ENCODE measurements around the gene SUCLA2. TPM values are rescaled to one million over a fixed set of nuclear protein-coding genes. Genes with fewer than 3 reads are reported as not detected.
A peak's percentile ranks its signal among the peaks of the same experiment; 100 is the strongest.

Gene SUCLA2
- total RNA-seq, 1 donor: 59.2 TPM

DNA sequence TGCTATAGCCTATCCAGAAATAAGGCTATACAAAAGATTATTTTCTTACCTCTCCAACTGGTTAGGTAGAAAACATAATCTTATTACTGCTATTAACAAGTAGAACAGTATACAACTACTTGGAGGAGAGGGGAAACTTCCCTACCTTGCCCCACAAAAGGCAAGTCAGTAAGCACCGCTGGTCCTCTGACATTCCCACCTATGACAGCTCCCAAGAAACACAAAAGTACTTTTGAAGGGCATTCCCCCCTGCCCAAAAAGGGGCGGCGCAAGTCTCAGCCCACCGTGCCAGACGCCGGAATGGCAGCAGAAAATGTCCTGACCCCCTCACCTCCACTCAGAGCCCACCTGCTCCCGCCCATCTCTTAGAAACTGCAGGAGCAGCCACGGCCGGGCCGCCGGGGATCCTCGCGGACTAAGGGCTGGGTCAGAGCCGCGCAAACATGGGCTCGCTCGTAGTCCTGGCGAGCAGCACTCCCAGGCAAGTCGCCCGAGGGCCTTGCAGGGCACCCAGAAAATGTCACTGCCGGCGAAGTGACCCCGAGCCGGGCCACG is 437 bp downstream of the SUCLA2 start:
- no peak for DNase-seq (ENCODE audit: low read depth)
- TF ChIP-seq, protein P1, sequence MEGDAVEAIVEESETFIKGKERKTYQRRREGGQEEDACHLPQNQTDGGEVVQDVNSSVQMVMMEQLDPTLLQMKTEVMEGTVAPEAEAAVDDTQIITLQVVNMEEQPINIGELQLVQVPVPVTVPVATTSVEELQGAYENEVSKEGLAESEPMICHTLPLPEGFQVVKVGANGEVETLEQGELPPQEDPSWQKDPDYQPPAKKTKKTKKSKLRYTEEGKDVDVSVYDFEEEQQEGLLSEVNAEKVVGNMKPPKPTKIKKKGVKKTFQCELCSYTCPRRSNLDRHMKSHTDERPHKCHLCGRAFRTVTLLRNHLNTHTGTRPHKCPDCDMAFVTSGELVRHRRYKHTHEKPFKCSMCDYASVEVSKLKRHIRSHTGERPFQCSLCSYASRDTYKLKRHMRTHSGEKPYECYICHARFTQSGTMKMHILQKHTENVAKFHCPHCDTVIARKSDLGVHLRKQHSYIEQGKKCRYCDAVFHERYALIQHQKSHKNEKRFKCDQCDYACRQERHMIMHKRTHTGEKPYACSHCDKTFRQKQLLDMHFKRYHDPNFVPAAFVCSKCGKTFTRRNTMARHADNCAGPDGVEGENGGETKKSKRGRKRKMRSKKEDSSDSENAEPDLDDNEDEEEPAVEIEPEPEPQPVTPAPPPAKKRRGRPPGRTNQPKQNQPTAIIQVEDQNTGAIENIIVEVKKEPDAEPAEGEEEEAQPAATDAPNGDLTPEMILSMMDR (IDR thresholded peaks at IDR 0.05; ENCODE audit: insufficient read depth, low read depth, low read length): no peak

DNA sequence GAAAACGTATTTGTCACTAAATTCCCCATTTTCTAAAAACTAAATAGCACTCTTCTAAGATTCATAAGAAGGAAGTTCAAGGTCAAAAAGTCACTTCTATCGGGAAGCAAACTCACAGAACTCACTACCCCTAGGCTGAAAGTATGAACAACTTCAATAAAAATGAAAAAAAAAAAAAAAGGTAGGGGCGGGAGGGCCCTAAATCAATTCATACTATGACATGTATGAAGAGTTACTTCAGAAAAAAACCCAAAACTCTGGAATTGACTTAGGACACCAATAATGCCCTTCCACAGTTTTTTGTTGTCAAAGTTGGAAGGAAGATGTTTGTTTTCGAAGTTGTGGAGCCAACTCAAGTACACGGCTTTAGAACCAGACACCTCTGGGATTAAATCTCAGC is 1.1 kb downstream of the SUCLA2 start:
- H3K4me3 ChIP-seq (ENCODE audit: low read depth, low read length): peak overlapping the region; percentile 99
- TF ChIP-seq, protein P1 (IDR thresholded peaks at IDR 0.05; ENCODE audit: insufficient read depth, low read depth, low read length): no peak
- no peak for DNase-seq (ENCODE audit: low read depth)

More for the DNA sequence above, 437 bp downstream of the SUCLA2 start:
- H3K4me3 ChIP-seq (ENCODE audit: low read depth, low read length): peak overlapping the region; percentile 99

DNA sequence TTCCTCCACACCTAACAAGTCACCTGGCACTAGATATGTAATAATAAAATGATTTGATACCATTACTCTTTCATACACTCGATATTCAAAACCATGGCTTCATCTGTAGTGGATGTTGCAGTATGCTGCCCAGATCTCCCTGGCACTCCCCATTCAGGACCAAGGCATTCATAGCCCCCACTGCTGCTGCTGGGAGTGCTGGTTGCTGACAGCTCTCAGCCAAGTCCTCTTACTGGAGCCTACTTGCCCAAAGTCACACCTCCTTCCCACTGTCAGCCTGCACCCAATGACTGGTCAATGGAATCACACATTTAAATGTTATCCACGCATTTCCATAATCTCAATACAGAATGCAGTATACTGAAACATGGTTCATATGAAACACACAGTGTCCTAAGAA is 3.7 kb downstream of the SUCLA2 start:
- TF ChIP-seq, protein P1 (IDR thresholded peaks at IDR 0.05; ENCODE audit: insufficient read depth, low read depth, low read length): no peak
- no peak overlapping the region for H3K4me3 ChIP-seq (ENCODE audit: low read depth, low read length)
- no peak for DNase-seq (ENCODE audit: low read depth)

DNA sequence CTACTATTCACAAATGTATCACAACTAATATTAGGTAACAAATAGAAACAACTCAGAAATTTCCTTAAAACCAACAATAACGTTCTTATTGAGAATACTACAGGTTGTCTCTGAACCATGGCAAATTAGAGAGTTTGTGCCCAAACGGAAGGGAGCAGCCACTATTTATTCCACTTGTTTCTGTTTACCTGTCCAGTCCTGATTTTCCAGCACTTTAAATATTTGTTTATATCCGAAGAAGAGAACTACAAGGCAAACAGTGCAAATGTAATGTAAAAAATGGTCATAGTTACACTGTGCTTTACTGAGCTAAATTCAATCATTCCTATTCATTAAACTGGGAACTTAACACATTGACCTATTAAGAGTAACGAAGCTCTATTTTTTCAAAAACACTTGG is 9.2 kb downstream of the SUCLA2 start:
- TF ChIP-seq, protein P1 (IDR thresholded peaks at IDR 0.05; ENCODE audit: insufficient read depth, low read depth, low read length): no peak
- H3K4me3 ChIP-seq (ENCODE audit: low read depth, low read length): no peak overlapping the region
- DNase-seq (ENCODE audit: low read depth): no peak

DNA sequence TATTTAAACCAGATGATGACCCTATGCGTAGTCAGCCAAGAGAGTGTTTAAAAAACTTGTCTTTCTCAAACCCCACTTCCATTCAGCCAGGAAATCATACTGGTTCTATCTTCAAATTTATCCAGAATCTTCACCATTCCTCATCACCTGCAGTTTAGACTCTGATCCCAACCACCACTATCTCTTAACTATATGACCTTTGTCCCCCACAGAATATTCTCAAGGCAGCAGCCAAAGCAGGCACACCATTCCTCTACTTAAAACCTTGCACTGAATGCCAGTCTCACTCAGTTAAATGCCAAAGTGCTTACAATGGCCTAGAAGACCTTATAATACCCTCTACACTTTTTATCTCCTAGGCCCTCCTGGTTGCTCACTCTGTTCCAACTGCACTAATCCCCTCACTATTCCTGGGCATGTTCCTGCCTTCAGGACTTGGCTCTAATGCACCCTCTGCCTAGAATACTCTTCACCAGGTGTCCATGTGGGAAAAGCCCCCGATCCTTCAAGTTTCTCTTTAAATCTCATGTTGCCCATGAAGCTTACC is 10.1 kb downstream of the SUCLA2 start:
- no peak for DNase-seq (ENCODE audit: low read depth)
- H3K4me3 ChIP-seq (ENCODE audit: low read depth, low read length): no peak overlapping the region
- TF ChIP-seq, protein P1 (IDR thresholded peaks at IDR 0.05; ENCODE audit: insufficient read depth, low read depth, low read length): no peak

DNA sequence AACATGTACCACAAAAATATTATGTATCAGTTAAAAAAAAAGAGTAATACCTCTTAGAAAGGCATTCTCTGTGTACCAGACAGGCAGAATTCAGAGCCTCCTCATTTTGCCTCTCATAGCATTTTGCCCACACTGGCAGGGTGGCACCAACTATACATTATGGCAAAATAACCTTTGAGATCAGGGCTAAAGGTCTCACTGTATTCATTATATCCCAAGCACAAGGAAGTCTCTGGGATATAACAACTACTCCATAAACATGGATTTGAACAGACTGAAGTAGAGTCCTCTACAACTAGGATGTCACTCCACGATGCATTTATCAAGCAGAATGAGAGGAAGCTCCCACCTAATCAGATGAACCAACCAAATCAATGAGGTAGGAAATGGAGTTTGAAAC is 10.6 kb downstream of the SUCLA2 start:
- no peak for DNase-seq (ENCODE audit: low read depth)
- TF ChIP-seq, protein P1 (IDR thresholded peaks at IDR 0.05; ENCODE audit: insufficient read depth, low read depth, low read length): no peak
- H3K4me3 ChIP-seq (ENCODE audit: low read depth, low read length): no peak overlapping the region

DNA sequence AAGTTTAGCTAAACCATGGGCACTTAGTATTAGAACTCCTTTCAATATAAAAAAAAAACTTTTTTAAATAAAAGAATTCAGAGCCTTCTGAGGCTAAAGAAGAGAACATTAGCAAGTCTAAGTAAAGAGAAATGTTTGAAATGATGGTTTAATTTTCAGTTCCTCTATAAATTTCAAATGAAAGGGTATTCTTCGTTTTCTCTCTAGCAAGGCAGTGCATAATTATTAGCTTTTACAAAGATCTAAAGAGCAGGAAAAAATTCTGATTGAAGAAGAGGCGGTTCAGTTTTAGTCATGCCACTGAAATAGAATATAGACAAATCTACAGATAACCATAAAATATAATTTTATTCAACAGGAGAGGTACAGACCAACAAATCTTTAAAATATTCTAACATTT is 18.0 kb downstream of the SUCLA2 start:
- no peak for DNase-seq (ENCODE audit: low read depth)
- TF ChIP-seq, protein P1 (IDR thresholded peaks at IDR 0.05; ENCODE audit: insufficient read depth, low read depth, low read length): no peak
- H3K4me3 ChIP-seq (ENCODE audit: low read depth, low read length): no peak overlapping the region

Data from fibroblast of villous mesenchyme (primary cell).